ENCODE results near the gene TECR. TPM values are rescaled to one million over a fixed set of nuclear protein-coding genes. Genes with fewer than 3 reads are reported as not detected.

The TECR gene
- polyA plus RNA-seq, 1 donor from 2014 or later = 31.4 TPM

GRCh38 chr19:14575428-14575980, 46.1 kb downstream of the TECR start:
- no peaks in the 10 kb centered on the region for H3F3A ChIP-seq (ENCODE audit: insufficient read depth, low read length, poor library complexity, severe bottlenecking)
- no peaks in the 10 kb centered on the region for H3K27me3 ChIP-seq (ENCODE audit: insufficient read depth, low read depth, low read length)
- H3K79me2 ChIP-seq (replicated peaks; ENCODE audit: insufficient read depth, low read length) = peaks cover 15% of the 10 kb centered on the region
- no peak overlapping the region for H3K9ac ChIP-seq (ENCODE audit: low read length)
- TF ChIP-seq MXI1 (conservative IDR thresholded peaks at IDR 0.05; ENCODE audit: poor library complexity, severe bottlenecking) (no peak), CTCF (IDR thresholded peaks at IDR 0.05; ENCODE audit: poor library complexity, severe bottlenecking) (no peak), RAD21 (conservative IDR thresholded peaks at IDR 0.05) (no peak), EP300 (conservative IDR thresholded peaks at IDR 0.05; ENCODE audit: poor library complexity, severe bottlenecking) (no peak), POLR2AphosphoS5 (IDR thresholded peaks at IDR 0.05) (no peak), REST (IDR thresholded peaks at IDR 0.05; ENCODE audit: borderline replicate concordance) (no peak), EZH2 (IDR thresholded peaks at IDR 0.05; ENCODE audit: borderline replicate concordance, insufficient read depth, low read length, poor library complexity, severe bottlenecking) (no peak), SMC3 (conservative IDR thresholded peaks at IDR 0.05; ENCODE audit: poor library complexity) (no peak), TAF1 (IDR thresholded peaks at IDR 0.05; ENCODE audit: low read depth) (no peak)
- no peaks in the 10 kb centered on the region for H3K9me2 ChIP-seq (ENCODE audit: insufficient read depth, low read length)
- H3K4me3 ChIP-seq (ENCODE audit: low read length) = no peak overlapping the region
- H3K9me3 ChIP-seq (ENCODE audit: low read length) = no peaks in the 10 kb centered on the region
- H3K36me3 ChIP-seq (ENCODE audit: insufficient read depth, low read length) = no peaks in the 10 kb centered on the region
- no peak overlapping the region for H3K4me2 ChIP-seq (ENCODE audit: low read length)
- no peak overlapping the region for H2AFZ ChIP-seq (ENCODE audit: low read depth, low read length)
- no peaks in the 10 kb centered on the region for H4K20me1 ChIP-seq (ENCODE audit: insufficient read depth)
- H3K27ac ChIP-seq (ENCODE audit: low read length) = no peak overlapping the region

- no peak overlapping the region for H3K9ac ChIP-seq (ENCODE audit: low read length)
- TF ChIP-seq POLR2AphosphoS5 (IDR thresholded peaks at IDR 0.05) = no peak
- TF ChIP-seq TAF1 (IDR thresholded peaks at IDR 0.05; ENCODE audit: low read depth) = no peak
- no peak for TF ChIP-seq RAD21 (conservative IDR thresholded peaks at IDR 0.05)
- TF ChIP-seq EZH2 (IDR thresholded peaks at IDR 0.05; ENCODE audit: borderline replicate concordance, insufficient read depth, low read length, poor library complexity, severe bottlenecking) = no peak
- no peak for TF ChIP-seq EP300 (conservative IDR thresholded peaks at IDR 0.05; ENCODE audit: poor library complexity, severe bottlenecking)
- TF ChIP-seq MXI1 (conservative IDR thresholded peaks at IDR 0.05; ENCODE audit: poor library complexity, severe bottlenecking) = no peak
- no peak for TF ChIP-seq REST (IDR thresholded peaks at IDR 0.05; ENCODE audit: borderline replicate concordance)
- no peak for TF ChIP-seq CTCF (IDR thresholded peaks at IDR 0.05; ENCODE audit: poor library complexity, severe bottlenecking)
- no peak for TF ChIP-seq SMC3 (conservative IDR thresholded peaks at IDR 0.05; ENCODE audit: poor library complexity)
- H3K4me2 ChIP-seq (ENCODE audit: low read length) = no peak overlapping the region
- H2AFZ ChIP-seq (ENCODE audit: low read depth, low read length) = no peak overlapping the region
- no peak overlapping the region for H3K4me3 ChIP-seq (ENCODE audit: low read length)
- no peaks in the 10 kb centered on the region for H4K20me1 ChIP-seq (ENCODE audit: insufficient read depth)
- no peaks in the 10 kb centered on the region for H3K36me3 ChIP-seq (ENCODE audit: insufficient read depth, low read length)
- no peaks in the 10 kb centered on the region for H3K9me3 ChIP-seq (ENCODE audit: low read length)
- H3F3A ChIP-seq (ENCODE audit: insufficient read depth, low read length, poor library complexity, severe bottlenecking) = no peaks in the 10 kb centered on the region
- no peak overlapping the region for H3K27ac ChIP-seq (ENCODE audit: low read length)
- no peaks in the 10 kb centered on the region for H3K27me3 ChIP-seq (ENCODE audit: insufficient read depth, low read depth, low read length)
- H3K79me2 ChIP-seq (replicated peaks; ENCODE audit: insufficient read depth, low read length) = peaks cover 6% of the 10 kb centered on the region
- H3K9me2 ChIP-seq (ENCODE audit: insufficient read depth, low read length) = no peaks in the 10 kb centered on the region
These were observed 47.0 kb downstream of the TECR start for GRCh38 chr19:14576363-14576762.
